H1 (cell line): Measurements from ENCODE around the gene TBC1D2B. TPM values are rescaled to one million over a fixed set of nuclear protein-coding genes. Genes with fewer than 3 reads are reported as not detected.

Experiments used
- CTCF ChIA-PET: fragments of 300-600 bp; sonication (Branson Sonifier 250); formaldehyde crosslinking; loops from one replicate; lab custom pipeline; 2021; ENCODE audit not compliant: partially characterized antibody; lab: Charles Lee
- POLR2A ChIA-PET: fragments of 300-600 bp; sonication (Branson Sonifier 250); formaldehyde crosslinking; loops from one replicate; lab custom pipeline; 2021; ENCODE audit warnings: inconsistent platforms; ENCODE audit not compliant: partially characterized antibody; lab: Charles Lee
- DNase-seq, 2 experiments: peaks; one replicate each; pipeline versions ENCODE4 v3.0.0 to v3.0.0-alpha.2; 2010 to 2022; ENCODE audit warnings: low spot score in 2 of 2, low read depth in 1 of 2, mixed read lengths in 1 of 2
- FAIRE-seq: peaks from 2 replicates; lab custom pipeline; 2011; peaks lifted over from hg19 to GRCh38; lab: Jason Lieb, UNC
- H2AFZ ChIP-seq: 2 replicates; pipeline ENCODE4 v1.8.1; 2012; ENCODE audit warnings: low read length, inconsistent platforms
- H2AK5ac ChIP-seq: 2 replicates; pipeline ENCODE4 v1.6.1; 2013; ENCODE audit warnings: low read depth, low read length
- H2BK120ac ChIP-seq: replicated peaks from 2 replicates; pipeline ENCODE3; 2013; ENCODE audit warnings: low read depth, low read length, inconsistent platforms
- H2BK12ac ChIP-seq: 2 replicates; pipeline ENCODE4 v1.6.1; 2013; ENCODE audit warnings: low read depth, low read length
- H2BK15ac ChIP-seq: 2 replicates; pipeline ENCODE4 v1.6.1; 2013; ENCODE audit warnings: low read length
- H2BK20ac ChIP-seq: 2 replicates; pipeline ENCODE4 v1.6.1; 2013; ENCODE audit warnings: low read length
- H2BK5ac ChIP-seq: 2 replicates; pipeline ENCODE4 v1.6.1; 2013; ENCODE audit warnings: low read depth, low read length
- H3K14ac ChIP-seq: 2 replicates; pipeline ENCODE4 v1.6.1; 2013; ENCODE audit warnings: inconsistent platforms; ENCODE audit not compliant: insufficient read length
- H3K18ac ChIP-seq: 2 replicates; pipeline ENCODE4 v1.6.1; 2013; ENCODE audit warnings: low read length; ENCODE audit errors: extremely low read depth
- H3K23ac ChIP-seq: 2 replicates; pipeline ENCODE4 v1.6.1; 2013; ENCODE audit warnings: inconsistent platforms; ENCODE audit not compliant: insufficient read length
- H3K23me2 ChIP-seq: 2 replicates; pipeline ENCODE4 v1.6.1; 2013; ENCODE audit warnings: low read depth, low read length
- H3K27ac ChIP-seq: 2 replicates; pipeline ENCODE4 v1.6.1; 2011; ENCODE audit warnings: low read depth, low read length, inconsistent platforms
- H3K27me3 ChIP-seq, 4 experiments: replicated peaks in 1 of 4; 1 replicate in 1 of 4; 2 replicates in 3 of 4; pipeline versions ENCODE4 v1.6.1 to v1.8.1; 2011 to 2013; ENCODE audit warnings: low read length in 3 of 4, mild to moderate bottlenecking in 3 of 4, inconsistent platforms in 2 of 4, mixed read lengths in 2 of 4, moderate library complexity in 1 of 4; ENCODE audit not compliant: control insufficient read depth in 3 of 4, insufficient read depth in 3 of 4; ENCODE audit errors: extremely low read depth in 1 of 4
- H3K36me3 ChIP-seq, 4 experiments: 2 replicates each; pipeline versions ENCODE4 v1.6.1 to v1.8.1; 2011 to 2013; ENCODE audit warnings: mild to moderate bottlenecking in 4 of 4, low read length in 3 of 4, moderate library complexity in 2 of 4, control low read depth in 1 of 4, inconsistent platforms in 1 of 4; ENCODE audit not compliant: insufficient read depth in 4 of 4, control insufficient read depth in 2 of 4
- H3K4ac ChIP-seq: replicated peaks from 2 replicates; pipeline ENCODE3; 2013; ENCODE audit warnings: low read length, low read depth, mixed read lengths, inconsistent platforms; ENCODE audit not compliant: insufficient read length
- H3K4me1 ChIP-seq, 4 experiments: replicated peaks in 1 of 4; 1 replicate in 1 of 4; 2 replicates in 3 of 4; pipeline versions ENCODE4 v1.6.1 to v1.8.1; 2011 to 2013; ENCODE audit warnings: low read length in 3 of 4, inconsistent platforms in 2 of 4, mixed read lengths in 1 of 4; ENCODE audit not compliant: insufficient read depth in 4 of 4, control insufficient read depth in 3 of 4
- H3K4me2 ChIP-seq, 2 experiments: 2 replicates each; pipeline versions ENCODE4 v1.6.1 to v1.8.1; 2011 to 2013; ENCODE audit warnings: low read depth in 2 of 2, low read length in 2 of 2, control low read depth in 1 of 2, inconsistent platforms in 1 of 2, mild to moderate bottlenecking in 1 of 2; ENCODE audit not compliant: insufficient read depth in 1 of 2
- H3K4me3 ChIP-seq, 4 experiments: fragments of 200-600, 300-600 bp in 1 of 4; sonication (generic), shearing (Covaris generic), sonication (Bioruptor Twin) in 1 of 4; 2 replicates each; pipeline versions ENCODE4 v1.5.1 to v1.8.1; 2011 to 2016; ENCODE audit warnings: low read length in 4 of 4, low read depth in 3 of 4, control low read depth in 2 of 4, inconsistent platforms in 2 of 4, mild to moderate bottlenecking in 2 of 4, mixed read lengths in 1 of 4, moderate library complexity in 1 of 4; ENCODE audit not compliant: insufficient read depth in 2 of 4; ENCODE audit errors: extremely low read depth in 1 of 4
- H3K56ac ChIP-seq: replicated peaks from 2 replicates; pipeline ENCODE3; 2013; ENCODE audit warnings: low read depth, mild to moderate bottlenecking, mixed read lengths, low read length, inconsistent platforms; ENCODE audit not compliant: insufficient read length
- H3K79me1 ChIP-seq: 2 replicates; pipeline ENCODE4 v1.6.1; 2013; ENCODE audit warnings: low read depth, low read length, control low read depth
- H3K79me2 ChIP-seq, 2 experiments: 2 replicates each; pipeline versions ENCODE4 v1.6.1 to v1.8.1; 2012 to 2013; ENCODE audit warnings: low read length in 2 of 2, mild to moderate bottlenecking in 2 of 2, inconsistent platforms in 1 of 2; ENCODE audit not compliant: insufficient read depth in 2 of 2, control insufficient read depth in 1 of 2
- H3K9ac ChIP-seq, 4 experiments: replicated peaks in 1 of 4; 1 replicate in 1 of 4; 2 replicates in 3 of 4; pipeline versions ENCODE4 v1.6.1 to v1.8.1; 2011 to 2013; ENCODE audit warnings: low read depth in 3 of 4, low read length in 3 of 4, control low read depth in 2 of 4, mild to moderate bottlenecking in 2 of 4, moderate library complexity in 2 of 4, inconsistent platforms in 1 of 4; ENCODE audit errors: extremely low read depth in 1 of 4
- H3K9me3 ChIP-seq, 2 experiments: 2 replicates each; pipeline versions ENCODE4 v1.6.1 to v1.8.1; 2012 to 2013; ENCODE audit warnings: mild to moderate bottlenecking in 2 of 2, moderate library complexity in 2 of 2, control low read depth in 1 of 2, inconsistent platforms in 1 of 2, low read depth in 1 of 2, low read length in 1 of 2, mixed read lengths in 1 of 2; ENCODE audit not compliant: insufficient read depth in 2 of 2
- H4K20me1 ChIP-seq, 2 experiments: replicated peaks in 1 of 2; 2 replicates each; pipeline versions ENCODE3 to v1.8.1; 2011 to 2013; ENCODE audit warnings: inconsistent platforms in 2 of 2, low read length in 2 of 2, mild to moderate bottlenecking in 1 of 2; ENCODE audit not compliant: insufficient read depth in 2 of 2, control insufficient read depth in 1 of 2
- H4K5ac ChIP-seq: 2 replicates; pipeline ENCODE4 v1.6.1; 2013; ENCODE audit warnings: low read length, low read depth, mixed read lengths, inconsistent platforms; ENCODE audit not compliant: insufficient read length
- H4K8ac ChIP-seq: 2 replicates; pipeline ENCODE4 v1.8.0; 2013; ENCODE audit warnings: mild to moderate bottlenecking, moderate library complexity, low read length, inconsistent platforms; ENCODE audit not compliant: insufficient read depth; ENCODE audit errors: extremely low read depth
- H4K91ac ChIP-seq: replicated peaks from 2 replicates; pipeline ENCODE3; 2013; ENCODE audit warnings: low read length, mixed read lengths, inconsistent platforms; ENCODE audit not compliant: insufficient read length
- CBX5 ChIP-seq: fragments of 300-800, 300-1000 bp; sonication (generic); IDR thresholded peaks from 2 replicates; pipeline ENCODE4 v1.7.1; 2016; ENCODE audit warnings: antibody characterized with exemption, low read length, low read depth
- CEBPB ChIP-seq: IDR thresholded peaks from 2 replicates; pipeline ENCODE4 v1.6.1; 2012; ENCODE audit warnings: low read depth, low read length
- CTBP2 ChIP-seq: IDR thresholded peaks from 2 replicates; pipeline ENCODE4 v1.7.0; 2011; ENCODE audit warnings: borderline replicate concordance, mild to moderate bottlenecking, moderate library complexity, mixed read lengths, low read length; ENCODE audit not compliant: insufficient read depth, insufficient read length
- RBBP5 ChIP-seq: IDR thresholded peaks from 2 replicates; pipeline ENCODE4 v1.7.1; 2012; ENCODE audit warnings: low read depth, mild to moderate bottlenecking, inconsistent platforms, low read length, moderate library complexity, borderline replicate concordance
- RXRA ChIP-seq: IDR thresholded peaks from 2 replicates; pipeline ENCODE4 v1.6.1; 2011; ENCODE audit warnings: low read depth, mild to moderate bottlenecking, low read length, moderate library complexity; ENCODE audit not compliant: insufficient read depth
- SAP30 ChIP-seq: fragments of 300-600 bp; sonication (generic); IDR thresholded peaks from 2 replicates; pipeline ENCODE4 v1.7.1; 2012; ENCODE audit warnings: low read length, moderate library complexity, mild to moderate bottlenecking, inconsistent platforms; ENCODE audit not compliant: insufficient read depth, insufficient replicate concordance
- YY1 ChIP-seq: IDR thresholded peaks from 2 replicates; pipeline ENCODE4 v1.6.1; 2011; ENCODE audit warnings: low read depth, mild to moderate bottlenecking, low read length
- WGBS, 2 experiments: shearing (Covaris generic) in 1 of 2; methylation state at CpG; one replicate each; pipeline versions ENCODE4 v1.1.6 to v1.1.7; 2013 to 2015; ENCODE audit warnings: low lambda C conversion rate in 2 of 2, mixed read lengths in 2 of 2, inconsistent platforms in 1 of 2, low coverage in 1 of 2, missing lambda C conversion rate in 1 of 2; ENCODE audit not compliant: insufficient replicate concordance in 2 of 2, insufficient coverage in 1 of 2, insufficient read length in 1 of 2; ENCODE audit errors: extremely low coverage in 1 of 2, missing lambda C conversion rate in 1 of 2; 5-methylcytosine and 5-hydroxymethylcytosine counted together
- polyA plus RNA-seq, 7 experiments: library from polyadenylated mRNA; depleted of rRNA in 3 of 7; stranded (reverse) in 5 of 7; unstranded in 2 of 7; fragments of >200 nt in 5 of 7; fragments of 200-250 nt in 2 of 7; gene quantifications; 1 replicate in 5 of 7; 2 replicates in 1 of 7; 4 replicates in 1 of 7; pipeline versions ENCODE4 v1.2.1 to v1.2.3, GENCODE V29; 2011 to 2013; ENCODE audit warnings: missing spikeins in 2 of 7, mixed read lengths in 2 of 7
- total RNA-seq: library from RNA; stranded (reverse); fragmentation: NEBNext Ultra II Directional; extraction: Animal tissue kit (Norgen Biotek cat#: 25700); gene quantifications from 2 replicates; pipeline ENCODE4 v1.2.1, GENCODE V29; 2021
- TF ChIP-seq, protein P1 (sequence below): IDR thresholded peaks from 2 replicates; pipeline ENCODE4 v1.6.1; 2012; ENCODE audit warnings: low read length, inconsistent platforms
- TF ChIP-seq, protein P2 (sequence below), 3 experiments: IDR thresholded peaks; 1 replicate in 2 of 3; 2 replicates in 1 of 3; pipeline versions ENCODE4 v1.5.1 to v1.6.1; 2011; ENCODE audit warnings: low read length in 3 of 3, mild to moderate bottlenecking in 3 of 3, inconsistent platforms in 2 of 3, low read depth in 1 of 3, moderate library complexity in 1 of 3; ENCODE audit not compliant: insufficient read depth in 1 of 3; ENCODE audit errors: control extremely low read depth in 1 of 3

Gene TBC1D2B
- total and polyA plus RNA-seq, 2 of the 8 experiments (the other 6 are each of a cell fraction or from before 2014, with no cell fraction given) = 11.9 to 19.5 TPM

- Histone ChIP-seq H2AK5ac (no peak overlapping the region), H4K8ac (no peak overlapping the region), H4K20me1 (no peaks in the 10 kb centered on the region), H3K23me2 (no peaks in the 10 kb centered on the region), H3K27ac (no peak overlapping the region), H3K4me1 (no peaks in the 10 kb centered on the region), H3K9ac (no peak overlapping the region), H3K79me2 (no peaks in the 10 kb centered on the region), H2BK120ac (no peak overlapping the region), H4K5ac (no peak overlapping the region), H3K18ac (no peak overlapping the region), H3K4me2 (no peak overlapping the region), H3K4ac (no peak overlapping the region), H2BK12ac (no peak overlapping the region), H3K79me1 (no peaks in the 10 kb centered on the region), H3K23ac (no peak overlapping the region), H3K56ac (no peak overlapping the region), H2BK5ac (no peak overlapping the region), H4K91ac (no peak overlapping the region), H3K4me3 (no peak overlapping the region), H3K27me3 (no peaks in the 10 kb centered on the region), H2BK15ac (no peak overlapping the region), H3K14ac (no peak overlapping the region), H3K36me3 (peaks cover 0 to 6% (median 1%) of the 10 kb centered on the region in 4 experiments; a peak in 3 of 8 replicates), H3K9me3 (no peaks in the 10 kb centered on the region), H2BK20ac (no peak overlapping the region), H2AFZ (no peak overlapping the region)
- no peak for DNase-seq
- FAIRE-seq = no peak
- CTCF ChIA-PET = interaction anchor here (1.0 to 16.8 kb wide), 3 partner anchors 106 to 140 kb away, joined by 3 to 226 read pairs (median 3); no protein-coding TSS in a partner anchor
- POLR2A ChIA-PET = no interaction called here
- WGBS, 2 experiments = 88% methylated on average over 6 of the region's 6 CpGs; no CpG with 5 or more reads in 1 of the 2 experiments
- TF ChIP-seq YY1 (no peak), RBBP5 (no peak), CBX5 (no peak), SAP30 (no peak), RXRA (no peak), CEBPB (no peak), CTBP2 (no peak)
- TF ChIP-seq, protein P1, sequence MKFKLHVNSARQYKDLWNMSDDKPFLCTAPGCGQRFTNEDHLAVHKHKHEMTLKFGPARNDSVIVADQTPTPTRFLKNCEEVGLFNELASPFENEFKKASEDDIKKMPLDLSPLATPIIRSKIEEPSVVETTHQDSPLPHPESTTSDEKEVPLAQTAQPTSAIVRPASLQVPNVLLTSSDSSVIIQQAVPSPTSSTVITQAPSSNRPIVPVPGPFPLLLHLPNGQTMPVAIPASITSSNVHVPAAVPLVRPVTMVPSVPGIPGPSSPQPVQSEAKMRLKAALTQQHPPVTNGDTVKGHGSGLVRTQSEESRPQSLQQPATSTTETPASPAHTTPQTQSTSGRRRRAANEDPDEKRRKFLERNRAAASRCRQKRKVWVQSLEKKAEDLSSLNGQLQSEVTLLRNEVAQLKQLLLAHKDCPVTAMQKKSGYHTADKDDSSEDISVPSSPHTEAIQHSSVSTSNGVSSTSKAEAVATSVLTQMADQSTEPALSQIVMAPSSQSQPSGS = no peak
- TF ChIP-seq, protein P2, sequence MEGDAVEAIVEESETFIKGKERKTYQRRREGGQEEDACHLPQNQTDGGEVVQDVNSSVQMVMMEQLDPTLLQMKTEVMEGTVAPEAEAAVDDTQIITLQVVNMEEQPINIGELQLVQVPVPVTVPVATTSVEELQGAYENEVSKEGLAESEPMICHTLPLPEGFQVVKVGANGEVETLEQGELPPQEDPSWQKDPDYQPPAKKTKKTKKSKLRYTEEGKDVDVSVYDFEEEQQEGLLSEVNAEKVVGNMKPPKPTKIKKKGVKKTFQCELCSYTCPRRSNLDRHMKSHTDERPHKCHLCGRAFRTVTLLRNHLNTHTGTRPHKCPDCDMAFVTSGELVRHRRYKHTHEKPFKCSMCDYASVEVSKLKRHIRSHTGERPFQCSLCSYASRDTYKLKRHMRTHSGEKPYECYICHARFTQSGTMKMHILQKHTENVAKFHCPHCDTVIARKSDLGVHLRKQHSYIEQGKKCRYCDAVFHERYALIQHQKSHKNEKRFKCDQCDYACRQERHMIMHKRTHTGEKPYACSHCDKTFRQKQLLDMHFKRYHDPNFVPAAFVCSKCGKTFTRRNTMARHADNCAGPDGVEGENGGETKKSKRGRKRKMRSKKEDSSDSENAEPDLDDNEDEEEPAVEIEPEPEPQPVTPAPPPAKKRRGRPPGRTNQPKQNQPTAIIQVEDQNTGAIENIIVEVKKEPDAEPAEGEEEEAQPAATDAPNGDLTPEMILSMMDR (IDR thresholded peaks at IDR 0.05; ENCODE audit: control extremely low read depth in 1 of 3, insufficient read depth in 1 of 3, low read depth in 1 of 3, low read length in 3 of 3) = no peak
Measured at GRCh38 chr15:78102741-78103140, 25.2 kb upstream of the TBC1D2B start.
